T-helper 1 cell treated with Interleukin-12 subunit alpha and Interleukin-12 subunit beta and Interleukin-4 antibody, amounts not matched to agents 30 μg/mL and 1 μg/mL, for 36 hours (primary cell): ENCODE data around the gene GPN2.
"Not testable (repeated sequence)": the region's sequence is repeated elsewhere in the genome, so short reads cannot be mapped to it uniquely, and the experiment has no call there.

Source experiments
- H3K27ac Mint-ChIP-seq: one replicate; pipeline ENCODE4 v1.8.0; 2021; ENCODE audit warnings: mild to moderate bottlenecking, mixed read lengths
- H3K27me3 Mint-ChIP-seq: one replicate; pipeline ENCODE4 v1.8.0; 2021; ENCODE audit warnings: low read depth, mixed read lengths
- H3K36me3 Mint-ChIP-seq: one replicate; pipeline ENCODE4 v1.8.0; 2021; ENCODE audit warnings: low read depth, mixed read lengths
- H3K4me1 Mint-ChIP-seq: one replicate; pipeline ENCODE4 v1.8.0; 2021; ENCODE audit warnings: low read depth, mixed read lengths
- H3K4me3 Mint-ChIP-seq: one replicate; pipeline ENCODE4 v1.8.0; 2021; ENCODE audit warnings: mild to moderate bottlenecking, moderate library complexity, mixed read lengths
- H3K9me3 Mint-ChIP-seq: one replicate; pipeline ENCODE4 v1.8.0; 2021; ENCODE audit warnings: mixed read lengths

Gene GPN2

GRCh38 chr1:26856604-26857469, 33.2 kb downstream of the GPN2 start:
- Mint-ChIP-seq H3K36me3 (peaks cover 26% of the 10 kb centered on the region), H3K27ac (no peak overlapping the region), H3K4me1 (peaks cover 5% of the 10 kb centered on the region), H3K27me3 (no peaks in the 10 kb centered on the region), H3K4me3 (no peak overlapping the region), H3K9me3 (no peaks in the 10 kb centered on the region)

DNA sequence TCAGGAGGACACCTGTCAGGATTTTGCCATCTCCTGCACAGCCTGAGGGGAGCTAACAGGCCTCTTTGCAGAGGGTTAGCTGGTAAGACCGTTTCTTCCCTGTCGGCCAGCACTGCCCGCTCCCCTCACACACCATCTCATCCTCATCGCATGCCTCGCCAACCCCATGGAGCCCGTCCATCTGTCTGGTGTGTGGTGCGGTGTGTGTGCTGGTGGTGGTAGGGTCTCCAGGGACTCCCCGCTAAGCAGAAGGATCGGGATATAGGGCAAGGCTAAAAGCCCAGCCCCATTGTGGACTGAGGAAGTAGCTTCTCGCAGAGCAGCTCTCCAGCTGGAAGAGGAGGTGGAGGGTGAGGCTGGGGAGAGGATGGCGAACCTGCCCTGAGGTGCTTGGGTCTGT, 33.9 kb downstream of the GPN2 start:
- Mint-ChIP-seq H3K27me3 (no peaks in the 10 kb centered on the region), H3K9me3 (no peaks in the 10 kb centered on the region), H3K27ac (no peak overlapping the region), H3K4me1 (peaks cover 7% of the 10 kb centered on the region), H3K36me3 (peaks cover 32% of the 10 kb centered on the region), H3K4me3 (no peak overlapping the region)

DNA sequence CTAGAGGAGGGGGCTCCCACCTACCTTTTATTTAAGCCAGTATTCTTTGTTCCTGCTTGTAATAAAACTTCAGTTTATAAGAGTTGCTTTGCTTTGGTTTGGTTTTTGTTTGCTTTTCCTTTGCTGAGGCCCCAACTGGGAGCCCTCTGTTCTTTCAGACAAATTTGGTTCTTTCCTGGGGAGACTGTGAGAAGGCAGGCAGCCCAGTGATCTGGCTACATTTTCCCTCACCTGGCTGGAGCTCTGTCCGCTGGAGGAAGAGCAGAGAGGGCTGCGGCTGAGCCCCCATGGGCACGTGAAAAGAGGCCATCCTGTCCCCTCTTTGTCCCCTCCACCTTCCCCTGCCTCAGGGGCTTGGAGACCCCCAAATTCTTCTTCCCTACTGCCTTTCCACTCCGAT, 34.4 kb downstream of the GPN2 start:
- Mint-ChIP-seq H3K4me3 (no peak overlapping the region), H3K9me3 (no peaks in the 10 kb centered on the region), H3K27me3 (no peaks in the 10 kb centered on the region), H3K27ac (no peak overlapping the region), H3K36me3 (peaks cover 35% of the 10 kb centered on the region), H3K4me1 (peaks cover 7% of the 10 kb centered on the region)

DNA sequence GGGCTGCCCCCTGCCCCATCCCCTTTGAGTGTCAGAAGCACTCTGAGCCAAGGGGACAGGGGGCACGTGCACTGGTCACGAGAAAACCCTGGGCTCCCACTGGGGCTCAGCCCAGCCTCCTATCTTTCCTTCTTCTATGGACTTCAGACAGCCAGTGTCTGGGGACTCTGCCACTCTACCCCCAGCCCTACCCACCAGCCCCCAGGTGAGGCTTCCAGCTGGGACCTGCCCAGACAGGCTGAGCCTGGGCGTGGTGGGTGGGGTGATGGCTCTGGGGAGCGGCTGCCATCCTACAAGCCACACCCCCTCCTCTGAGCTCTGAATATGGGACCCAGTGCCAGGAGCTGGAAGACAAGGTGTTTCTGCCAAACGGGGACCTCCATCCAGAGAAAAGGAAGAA, 35.2 kb downstream of the GPN2 start:
- no peaks in the 10 kb centered on the region for H3K27me3 Mint-ChIP-seq
- H3K4me3 Mint-ChIP-seq = no peak overlapping the region
- peaks cover 7% of the 10 kb centered on the region for H3K4me1 Mint-ChIP-seq
- H3K36me3 Mint-ChIP-seq = peaks cover 37% of the 10 kb centered on the region
- H3K27ac Mint-ChIP-seq = no peak overlapping the region
- H3K9me3 Mint-ChIP-seq = no peaks in the 10 kb centered on the region

DNA sequence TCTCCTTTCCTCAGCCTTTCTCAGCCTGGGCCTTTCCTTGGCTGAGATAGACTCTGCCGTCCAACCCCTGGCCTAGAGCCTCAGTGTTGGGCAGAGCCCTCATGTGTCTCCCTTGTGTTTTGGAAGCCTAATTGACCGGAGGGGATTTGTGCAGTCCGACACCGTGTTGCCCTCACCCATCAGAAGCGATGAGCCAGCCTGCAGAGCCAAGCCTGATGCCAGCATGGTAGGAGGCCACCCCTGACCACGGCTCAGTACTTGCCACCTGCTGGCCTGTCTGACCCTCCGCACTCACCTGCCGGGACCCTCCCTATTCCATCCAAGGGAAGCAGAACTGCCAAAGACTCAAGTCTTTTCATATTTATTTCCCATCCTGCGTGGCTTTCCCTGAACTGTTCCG, 36.5 kb downstream of the GPN2 start:
- peaks cover 44% of the 10 kb centered on the region for H3K36me3 Mint-ChIP-seq
- no peaks in the 10 kb centered on the region for H3K27me3 Mint-ChIP-seq
- H3K27ac Mint-ChIP-seq = no peak overlapping the region
- no peak overlapping the region for H3K4me3 Mint-ChIP-seq
- H3K4me1 Mint-ChIP-seq = peaks cover 7% of the 10 kb centered on the region
- H3K9me3 Mint-ChIP-seq = no peaks in the 10 kb centered on the region

- Mint-ChIP-seq H3K36me3 (peaks cover 47% of the 10 kb centered on the region), H3K4me3 (no peak overlapping the region), H3K27me3 (no peaks in the 10 kb centered on the region), H3K4me1 (peaks cover 7% of the 10 kb centered on the region), H3K9me3 (no peaks in the 10 kb centered on the region), H3K27ac (no peak overlapping the region)
Observed at GRCh38 chr1:26853156-26853555, 36.9 kb downstream of the GPN2 start.

- Mint-ChIP-seq H3K36me3 (peaks cover 49% of the 10 kb centered on the region), H3K4me1 (peaks cover 7% of the 10 kb centered on the region), H3K9me3 (no peaks in the 10 kb centered on the region), H3K27me3 (no peaks in the 10 kb centered on the region), H3K27ac (no peak overlapping the region), H3K4me3 (no peak overlapping the region)
Observed at GRCh38 chr1:26852701-26853100, 37.4 kb downstream of the GPN2 start.

GRCh38 chr1:26851106-26851684, 38.9 kb downstream of the GPN2 start:
- peaks cover 54% of the 10 kb centered on the region for H3K36me3 Mint-ChIP-seq
- H3K4me3 Mint-ChIP-seq = no peak overlapping the region
- no peaks in the 10 kb centered on the region for H3K9me3 Mint-ChIP-seq
- peak overlapping the region; percentile 41 for H3K27ac Mint-ChIP-seq
- peaks cover 7% of the 10 kb centered on the region for H3K4me1 Mint-ChIP-seq
- H3K27me3 Mint-ChIP-seq = no peaks in the 10 kb centered on the region

- Mint-ChIP-seq H3K9me3 (no peaks in the 10 kb centered on the region), H3K27ac (no peak overlapping the region), H3K4me3 (no peak overlapping the region), H3K4me1 (peaks cover 8% of the 10 kb centered on the region), H3K36me3 (peaks cover 50% of the 10 kb centered on the region), H3K27me3 (no peaks in the 10 kb centered on the region)
Observed at GRCh38 chr1:26848941-26849774, 40.9 kb downstream of the GPN2 start.

GRCh38 chr1:26848499-26848898, 41.6 kb downstream of the GPN2 start:
- H3K36me3 Mint-ChIP-seq = peaks cover 52% of the 10 kb centered on the region
- H3K27ac Mint-ChIP-seq = no peak overlapping the region
- H3K4me3 Mint-ChIP-seq = no peak overlapping the region
- H3K27me3 Mint-ChIP-seq = no peaks in the 10 kb centered on the region
- H3K9me3 Mint-ChIP-seq = no peaks in the 10 kb centered on the region
- peaks cover 8% of the 10 kb centered on the region for H3K4me1 Mint-ChIP-seq

DNA sequence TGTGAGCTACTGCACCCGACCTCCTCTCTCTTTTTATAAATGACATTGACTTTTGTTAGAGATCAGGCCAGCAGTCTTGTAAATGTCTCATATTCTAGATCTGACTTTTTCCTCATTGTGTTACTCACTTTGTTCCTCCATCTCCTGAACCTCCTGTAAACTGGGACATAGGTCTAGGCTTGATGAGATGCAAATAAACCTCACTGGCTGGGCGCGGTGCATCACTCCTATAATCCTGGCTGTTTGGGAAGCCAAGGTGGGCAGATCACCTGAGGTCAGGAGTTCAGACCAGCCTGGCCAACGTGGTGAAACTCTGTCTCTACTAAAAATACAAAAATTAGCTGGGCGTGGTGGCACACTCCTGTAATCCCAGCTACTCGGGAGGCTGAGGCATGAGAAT, 42.3 kb downstream of the GPN2 start:
- not testable (repeated sequence) for H3K4me1 Mint-ChIP-seq, H3K4me3 Mint-ChIP-seq, H3K27ac Mint-ChIP-seq, H3K27me3 Mint-ChIP-seq, H3K9me3 Mint-ChIP-seq
- peaks cover 47% of the 10 kb centered on the region for H3K36me3 Mint-ChIP-seq

GRCh38 chr1:26844424-26845196, 45.5 kb downstream of the GPN2 start:
- Mint-ChIP-seq H3K36me3 (peaks cover 30% of the 10 kb centered on the region), H3K4me3 (no peak overlapping the region), H3K27ac (no peak overlapping the region), H3K4me1 (peaks cover 2% of the 10 kb centered on the region), H3K27me3 (no peaks in the 10 kb centered on the region), H3K9me3 (no peaks in the 10 kb centered on the region)

GRCh38 chr1:26839779-26840178, 50.3 kb downstream of the GPN2 start:
- Mint-ChIP-seq H3K27ac (no peak overlapping the region), H3K27me3 (no peaks in the 10 kb centered on the region), H3K36me3 (peaks cover 38% of the 10 kb centered on the region), H3K4me3 (no peak overlapping the region), H3K4me1 (peaks cover 16% of the 10 kb centered on the region), H3K9me3 (no peaks in the 10 kb centered on the region)

DNA sequence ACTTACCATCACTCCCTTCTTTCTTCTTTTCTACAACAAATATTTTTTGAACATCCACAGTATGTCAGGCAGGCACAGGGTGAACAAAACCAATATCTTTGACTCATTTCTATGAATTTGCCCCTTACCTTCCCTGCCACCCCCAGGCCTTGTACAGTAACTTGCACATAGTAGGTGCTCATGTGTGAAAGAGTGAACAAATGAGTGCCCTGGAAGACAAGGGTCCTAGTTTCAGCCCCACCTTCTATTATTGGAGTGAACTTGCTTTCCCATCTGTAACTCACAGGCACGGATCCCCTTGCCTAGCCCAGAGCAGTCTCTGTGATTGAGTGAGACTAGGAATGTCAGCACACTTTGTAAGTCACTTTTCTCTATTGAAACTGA, 50.8 kb downstream of the GPN2 start:
- no peaks in the 10 kb centered on the region for H3K27me3 Mint-ChIP-seq
- peaks cover 39% of the 10 kb centered on the region for H3K36me3 Mint-ChIP-seq
- H3K4me3 Mint-ChIP-seq = no peak overlapping the region
- H3K27ac Mint-ChIP-seq = peak overlapping the region; percentile 62
- H3K4me1 Mint-ChIP-seq = peaks cover 21% of the 10 kb centered on the region
- no peaks in the 10 kb centered on the region for H3K9me3 Mint-ChIP-seq
